ENCODE data around the gene DUSP19. TPM values are rescaled to one million over a fixed set of nuclear protein-coding genes. Genes with fewer than 3 reads are reported as not detected.

Gene DUSP19
- total RNA-seq, 1 experiment from 2014 or later = 0.66 TPM

GRCh38 chr2:183126635-183127034 is 48.1 kb downstream of the DUSP19 start:
- no peak overlapping the region for H3K4me3 ChIP-seq (ENCODE audit: insufficient read depth, low read depth, low read length)
- H3K36me3 ChIP-seq (replicated peaks; ENCODE audit: control insufficient read depth, insufficient read depth, low read length) = peaks cover 4% of the 10 kb centered on the region
- no peaks in the 10 kb centered on the region for H3K27me3 ChIP-seq (ENCODE audit: control insufficient read depth, insufficient read depth, low read length)
- no peak for DNase-seq

- no peaks in the 10 kb centered on the region for H3K27me3 ChIP-seq (ENCODE audit: control insufficient read depth, insufficient read depth, low read length)
- H3K4me3 ChIP-seq (ENCODE audit: insufficient read depth, low read depth, low read length) = no peak overlapping the region
- peaks cover 6% of the 10 kb centered on the region for H3K36me3 ChIP-seq (replicated peaks; ENCODE audit: control insufficient read depth, insufficient read depth, low read length)
- DNase-seq = no peak
Measured at GRCh38 chr2:183134016-183134415, 55.5 kb downstream of the DUSP19 start.

GRCh38 chr2:183148955-183149354 is 70.4 kb downstream of the DUSP19 start:
- peaks cover 1% of the 10 kb centered on the region for H3K36me3 ChIP-seq (replicated peaks; ENCODE audit: control insufficient read depth, insufficient read depth, low read length)

GRCh38 chr2:183149489-183149888 is 70.9 kb downstream of the DUSP19 start:
- no peaks in the 10 kb centered on the region for H3K27me3 ChIP-seq (ENCODE audit: control insufficient read depth, insufficient read depth, low read length)
- peaks cover 1% of the 10 kb centered on the region for H3K36me3 ChIP-seq (replicated peaks; ENCODE audit: control insufficient read depth, insufficient read depth, low read length)
- no peak for DNase-seq
- no peak overlapping the region for H3K4me3 ChIP-seq (ENCODE audit: insufficient read depth, low read depth, low read length)

More at GRCh38 chr2:183148955-183149354, 70.4 kb downstream of the DUSP19 start:
- no peak for DNase-seq
- no peaks in the 10 kb centered on the region for H3K27me3 ChIP-seq (ENCODE audit: control insufficient read depth, insufficient read depth, low read length)
- H3K4me3 ChIP-seq (ENCODE audit: insufficient read depth, low read depth, low read length) = no peak overlapping the region

Other genes starting within 250 kb of the DUSP19 start
- 0.15 and 1.5 TPM in 2 replicates for gene FRZB, start 212.1 kb upstream of the DUSP19 start, total RNA-seq (2014; rRNA removed; shearing (Covaris generic))
- gene NCKAP1, start 40.3 kb upstream of the DUSP19 start, total RNA-seq (2014; rRNA removed; shearing (Covaris generic)) = 135 and 178 TPM in 2 replicates
- gene NUP35, start 45.7 kb downstream of the DUSP19 start, total RNA-seq (2014; rRNA removed; shearing (Covaris generic)) = 33.4 and 38.4 TPM in 2 replicates